ENCODE data around the gene SPRY4.

Gene SPRY4

GRCh38 chr5:142360607-142361120 is 35.8 kb upstream of the SPRY4 start:
- TF ChIP-seq CTCF (IDR thresholded peaks at IDR 0.05; ENCODE audit: low read depth, low read length), result no peak
- Histone ChIP-seq H3K36me3 (no peaks in the 10 kb centered on the region), H3K27me3 (no peaks in the 10 kb centered on the region), H3K4me3 (ENCODE audit: low read depth, low read length) (peak overlapping the region; percentile 4; the same call in 1 of the 2 replicates), H3K9me3 (no peaks in the 10 kb centered on the region; the same call in 1 of the 2 replicates), H3K4me1 (peaks cover 49% of the 10 kb centered on the region)
- DNase-seq, result peak; percentile 69

- H3K27me3 ChIP-seq, result no peaks in the 10 kb centered on the region
- no peak for DNase-seq
- H3K4me1 ChIP-seq, result peaks cover 47% of the 10 kb centered on the region
- H3K36me3 ChIP-seq, result no peaks in the 10 kb centered on the region
- H3K9me3 ChIP-seq, result no peaks in the 10 kb centered on the region; the same call in 1 of the 2 replicates
- TF ChIP-seq CTCF (IDR thresholded peaks at IDR 0.05; ENCODE audit: low read depth, low read length), result no peak
- no peak overlapping the region for H3K4me3 ChIP-seq (ENCODE audit: low read depth, low read length)
These were observed 35.3 kb upstream of the SPRY4 start for GRCh38 chr5:142360051-142360498.

- H3K27me3 ChIP-seq, result no peaks in the 10 kb centered on the region
- H3K4me1 ChIP-seq, result peaks cover 34% of the 10 kb centered on the region
These were observed 33.8 kb upstream of the SPRY4 start for GRCh38 chr5:142358648-142359047.

GRCh38 chr5:142358121-142358520 is 33.3 kb upstream of the SPRY4 start:
- H3K27me3 ChIP-seq, result no peaks in the 10 kb centered on the region
- no peaks in the 10 kb centered on the region for H3K36me3 ChIP-seq
- H3K4me1 ChIP-seq, result peaks cover 31% of the 10 kb centered on the region
- DNase-seq, result no peak
- H3K9me3 ChIP-seq, result no peaks in the 10 kb centered on the region; the same call in 1 of the 2 replicates
- no peak overlapping the region for H3K4me3 ChIP-seq (ENCODE audit: low read depth, low read length)
- TF ChIP-seq CTCF (IDR thresholded peaks at IDR 0.05; ENCODE audit: low read depth, low read length), result no peak

More at GRCh38 chr5:142358648-142359047, 33.8 kb upstream of the SPRY4 start:
- Histone ChIP-seq H3K36me3 (no peaks in the 10 kb centered on the region), H3K4me3 (ENCODE audit: low read depth, low read length) (no peak overlapping the region), H3K9me3 (no peaks in the 10 kb centered on the region; the same call in 1 of the 2 replicates)
- no peak for DNase-seq
- no peak for TF ChIP-seq CTCF (IDR thresholded peaks at IDR 0.05; ENCODE audit: low read depth, low read length)

- Histone ChIP-seq H3K4me3 (ENCODE audit: low read depth, low read length) (peak overlapping the region; percentile 68), H3K27me3 (no peaks in the 10 kb centered on the region), H3K9me3 (no peaks in the 10 kb centered on the region; the same call in 1 of the 2 replicates), H3K36me3 (no peaks in the 10 kb centered on the region), H3K4me1 (peaks cover 28% of the 10 kb centered on the region)
- TF ChIP-seq CTCF (IDR thresholded peaks at IDR 0.05; ENCODE audit: low read depth, low read length), result no peak
- no peak for DNase-seq
These were observed 32.8 kb upstream of the SPRY4 start for GRCh38 chr5:142357469-142358090.

Measured in BE2C (cell line).